K562 (cell line): ENCODE data around the gene STX2. TPM values are rescaled to one million over a fixed set of nuclear protein-coding genes. Genes with fewer than 3 reads are reported as not detected.

Experiments
- ATAC-seq: fragments of 200-7000 bp; cut with Tn5 transposase; 3 replicates; pipeline ENCODE4 v1.9.1; 2020; ENCODE audit warnings: moderate library complexity
- BruUV-seq: library from RNA; stranded (reverse); fragments of 400-500 nt; replicated peaks from 2 replicates; lab custom pipeline; 2021; lab: Mats Ljungman, UMichigan
- CTCF ChIA-PET: fragments of 300-600 bp; formaldehyde crosslinking; extraction: SDS; loops from one replicate; lab custom pipeline; 2021; ENCODE audit warnings: low intra/inter-chr PET ratio; lab: Yijun Ruan, JAX
- POLR2A ChIA-PET: fragments of 300-600, 350-650 bp; sonication (Branson Sonifier 250); formaldehyde crosslinking; extraction: SDS; loops from one replicate; lab custom pipeline; 2021; ENCODE audit warnings: antibody characterized with exemption, inconsistent platforms; lab: Yijun Ruan, JAX
- DNase-seq, 4 experiments: peaks; one replicate each; pipeline versions ENCODE4 v3.0.0 to v3.0.0-alpha.2; 2011 to 2018; ENCODE audit warnings: low spot score in 3 of 4, mixed read lengths in 3 of 4; ENCODE audit errors: extremely low read depth in 1 of 4
- FAIRE-seq: peaks from 2 replicates; lab custom pipeline; 2011; peaks lifted over from hg19 to GRCh38; lab: Jason Lieb, UNC
- H2AFZ ChIP-seq: 2 replicates; pipeline ENCODE4 v1.6.0; 2011; ENCODE audit warnings: low read depth, low read length, control low read depth, inconsistent platforms
- H3K27ac ChIP-seq: fragments of 200-600 bp; 3 replicates; pipeline ENCODE4 v1.8.0; 2011; ENCODE audit warnings: low read depth, mild to moderate bottlenecking, control low read depth, inconsistent platforms, low read length, moderate library complexity, mixed read lengths; ENCODE audit errors: extremely low read depth
- H3K27me3 ChIP-seq, 2 experiments: fragments of 300-600 bp in 1 of 2; 2 replicates in 1 of 2; 3 replicates in 1 of 2; pipeline versions ENCODE4 v1.6.0 to v1.8.0; 2011; ENCODE audit warnings: inconsistent platforms in 2 of 2, low read length in 2 of 2, mild to moderate bottlenecking in 1 of 2, mixed read lengths in 1 of 2, moderate library complexity in 1 of 2; ENCODE audit not compliant: control insufficient read depth in 2 of 2, insufficient read depth in 2 of 2
- H3K36me3 ChIP-seq: fragments of 300-600 bp; 3 replicates; pipeline ENCODE4 v1.8.0; 2011; ENCODE audit warnings: mild to moderate bottlenecking, low read length, inconsistent platforms; ENCODE audit not compliant: control insufficient read depth, insufficient read depth
- H3K4me1 ChIP-seq, 2 experiments: fragments of 200-600 bp in 1 of 2; replicated peaks in 1 of 2; 2 replicates in 1 of 2; 3 replicates in 1 of 2; pipeline versions ENCODE4 v1.5.1 to v1.8.0; 2011; ENCODE audit warnings: inconsistent platforms in 2 of 2, low read length in 2 of 2, mild to moderate bottlenecking in 1 of 2, mixed read lengths in 1 of 2, moderate library complexity in 1 of 2; ENCODE audit not compliant: control insufficient read depth in 2 of 2, insufficient read depth in 2 of 2
- H3K4me2 ChIP-seq: 2 replicates; pipeline ENCODE4 v1.6.1; 2011; ENCODE audit warnings: low read length, control low read depth, inconsistent platforms, mixed read lengths; ENCODE audit not compliant: insufficient read depth
- H3K4me3 ChIP-seq: fragments of 200-600 bp; sonication (generic), shearing (Covaris generic); 2 replicates; pipeline ENCODE4 v1.5.1; 2016; ENCODE audit warnings: control low read depth, inconsistent platforms
- H3K79me2 ChIP-seq: fragments of 200-600 bp; 3 replicates; pipeline ENCODE4 v1.8.0; 2011; ENCODE audit warnings: low read length, inconsistent platforms; ENCODE audit not compliant: control insufficient read depth, insufficient read depth
- H3K9ac ChIP-seq, 2 experiments: 2 replicates each; pipeline versions ENCODE4 v1.6.0 to v1.6.1; 2011; ENCODE audit warnings: low read depth in 2 of 2, low read length in 2 of 2, control low read depth in 1 of 2, inconsistent platforms in 1 of 2, mild to moderate bottlenecking in 1 of 2, mixed read lengths in 1 of 2; ENCODE audit not compliant: insufficient read depth in 1 of 2
- H3K9me1 ChIP-seq: one replicate; pipeline ENCODE4 v1.6.0; 2011; ENCODE audit warnings: inconsistent platforms, mild to moderate bottlenecking, low read length, moderate library complexity; ENCODE audit not compliant: control insufficient read depth, insufficient read depth
- H3K9me3 ChIP-seq: replicated peaks from 2 replicates; pipeline ENCODE4 v1.5.1; 2011; ENCODE audit warnings: low read depth, low read length, inconsistent platforms; ENCODE audit not compliant: control insufficient read depth, insufficient read depth
- H4K20me1 ChIP-seq: replicated peaks from 2 replicates; pipeline ENCODE4 v1.6.1; 2011; ENCODE audit warnings: low read length, inconsistent platforms, mixed read lengths; ENCODE audit not compliant: control insufficient read depth, insufficient read depth
- ATF3 ChIP-seq, 2 experiments: fragments of 450-650 bp in 1 of 2; sonication (generic) in 1 of 2; formaldehyde crosslinking in 1 of 2; IDR thresholded peaks in 1 of 2; conservative IDR thresholded peaks in 1 of 2; 2 replicates each; pipeline versions ENCODE4 v1.6.1 to v1.8.1; 2016 to 2023; ENCODE audit warnings: mild to moderate bottlenecking in 2 of 2, moderate library complexity in 2 of 2, inconsistent platforms in 1 of 2, missing genetic modification reagents in 1 of 2
- C11orf30 ChIP-seq: fragments of 450-650 bp; IDR thresholded peaks from 2 replicates; pipeline ENCODE4 v1.6.1; 2016; ENCODE audit warnings: low read depth, mild to moderate bottlenecking
- DACH1 ChIP-seq: fragments of 450-650 bp; IDR thresholded peaks from 2 replicates; pipeline ENCODE4 v1.6.1; 2018; ENCODE audit not compliant: partially characterized antibody
- E2F6 ChIP-seq, 2 experiments: IDR thresholded peaks; 2 replicates each; pipeline ENCODE4 v1.6.1; 2011; ENCODE audit warnings: borderline replicate concordance in 1 of 2, control low read depth in 1 of 2, low read depth in 1 of 2, low read length in 1 of 2, mild to moderate bottlenecking in 1 of 2, mixed read lengths in 1 of 2, moderate library complexity in 1 of 2; ENCODE audit not compliant: insufficient read depth in 1 of 2, insufficient read length in 1 of 2, poor library complexity in 1 of 2, severe bottlenecking in 1 of 2; ENCODE audit errors: extremely low read depth in 1 of 2
- KAT8 ChIP-seq: fragments of 450-650 bp; IDR thresholded peaks from 2 replicates; pipeline ENCODE4 v1.6.1; 2016; ENCODE audit warnings: low read depth, mild to moderate bottlenecking
- L3MBTL2 ChIP-seq: fragments of 450-650 bp; IDR thresholded peaks from 2 replicates; pipeline ENCODE4 v1.6.1; 2016; ENCODE audit warnings: mild to moderate bottlenecking, moderate library complexity
- MAFG ChIP-seq: fragments of 450-650 bp; conservative IDR thresholded peaks from 2 replicates; pipeline ENCODE4 v1.6.1; 2016; ENCODE audit warnings: missing genetic modification characterization, missing compliant biosample characterization
- MYC ChIP-seq, 2 experiments: fragments of 250-450 bp in 1 of 2; sonication (Bioruptor Pico) in 1 of 2; IDR thresholded peaks; 2 replicates each; pipeline versions ENCODE4 v1.5.1 to v1.6.1; 2012 to 2021; ENCODE audit warnings: low read depth in 2 of 2, borderline replicate concordance in 1 of 2, improper control_type of control experiment in 1 of 2, low read length in 1 of 2, mild to moderate bottlenecking in 1 of 2, moderate library complexity in 1 of 2
- PRMT5 ChIP-seq: sonication (generic); formaldehyde crosslinking; IDR thresholded peaks from 2 replicates; pipeline ENCODE4 v1.5.0; 2020; ENCODE audit warnings: missing genetic modification reagents
- RFX7 ChIP-seq: fragments of 250-450 bp; sonication (Bioruptor Pico); IDR thresholded peaks from 2 replicates; pipeline ENCODE4 v1.5.1; 2021; ENCODE audit warnings: mild to moderate bottlenecking
- STAT5B ChIP-seq: fragments of 250-450 bp; sonication (Bioruptor Pico); IDR thresholded peaks from 2 replicates; pipeline ENCODE4 v1.8.0; 2021; ENCODE audit warnings: mild to moderate bottlenecking, inconsistent platforms
- ZNF277 ChIP-seq: fragments of 250-450 bp; sonication (Bioruptor Pico); IDR thresholded peaks from 2 replicates; pipeline ENCODE4 v1.8.0; 2022; ENCODE audit warnings: inconsistent platforms, mild to moderate bottlenecking, moderate library complexity, borderline replicate concordance
- ZNF316 ChIP-seq: fragments of 450-650 bp; IDR thresholded peaks from 2 replicates; pipeline ENCODE4 v1.6.1; 2016
- ZNF384 ChIP-seq: IDR thresholded peaks from 2 replicates; pipeline ENCODE4 v1.6.1; 2012; ENCODE audit warnings: low read depth, low read length, improper control_type of control experiment
- WGBS: fragments of 100-300 bp; shearing (Covaris generic); methylation state at CpG from one replicate; pipeline ENCODE4 v1.1.6; 2016; ENCODE audit warnings: low coverage, mixed read lengths; ENCODE audit not compliant: insufficient coverage; ENCODE audit errors: missing lambda C conversion rate; 5-methylcytosine and 5-hydroxymethylcytosine counted together
- in situ Hi-C: fragments of 300-500 bp; cut with MboI; formaldehyde crosslinking; loops from 4 replicates; pipeline ENCODE4 v1.15.0; 2018; ENCODE audit warnings: inconsistent platforms, mixed read lengths
- intact Hi-C: fragments of 100-400 bp; cut with micrococcal nuclease; formaldehyde crosslinking; loops from 2 replicates; pipeline ENCODE4 v1.14.2; 2022
- polyA plus RNA-seq, 8 experiments: library from polyadenylated mRNA; depleted of rRNA in 4 of 8; stranded (reverse) in 5 of 8; unstranded in 3 of 8; fragments of >200 nt; fragmentation: Nextera tagmentation in 2 of 8; fragmentation: Illumina TruSeq in 1 of 8; extraction: Ambion mirVana in 2 of 8; extraction: Trizol in 1 of 8; gene quantifications; 2 replicates each; pipeline versions ENCODE4 v1.2.1 to v1.2.3, GENCODE V29; 2011 to 2014; ENCODE audit warnings: inconsistent platforms in 1 of 8, missing spikeins in 1 of 8
- total RNA-seq, 7 experiments: library from RNA; depleted of rRNA in 6 of 7; stranded (reverse); fragments of >200 nt in 6 of 7; fragmentation: Illumina TruSeq in 2 of 7; extraction: Trizol in 2 of 7; gene quantifications; 2 replicates each; pipeline versions ENCODE4 v1.2.1 to v1.2.3, GENCODE V29; 2011 to 2021; ENCODE audit warnings: low replicate concordance in 1 of 7

Gene STX2
- total and polyA plus RNA-seq, 9 of the 15 experiments (the other 6 are each of a cell fraction or from before 2014, with no cell fraction given): 22.2 to 54.6 (median 30.8) TPM

- TF ChIP-seq ATF3 (IDR thresholded peaks at IDR 0.05) (peak; percentile 79), ATF3 (CRISPR knock-in tag; conservative IDR thresholded peaks at IDR 0.05) (0 out of 2 replicates have a peak, but pooled peaks have one; percentile 22), PRMT5 (CRISPR knock-in tag) (no peak), DACH1 (peak; percentile 91)
Measured at GRCh38 chr12:130832561-130833209, 6.4 kb downstream of the STX2 start (continued).

- WGBS: 32% methylated on average over 5 of the region's 5 CpGs
- TF ChIP-seq L3MBTL2: peak; percentile 36; the same call in 1 of the 2 replicates
- TF ChIP-seq ZNF316: peak; percentile 92
- no peak for TF ChIP-seq ZNF277
- peak; percentile 42; the same call in 1 of the 2 replicates for TF ChIP-seq MAFG (tag)
- TF ChIP-seq MYC (IDR thresholded peaks at IDR 0.05; ENCODE audit: low read depth, low read length): 0 out of 2 replicates have a peak, but pooled peaks have one; percentile 21
- TF ChIP-seq MYC (CRISPR knock-in tag; IDR thresholded peaks at IDR 0.05; ENCODE audit: borderline replicate concordance, low read depth): no peak
- TF ChIP-seq E2F6 (IDR thresholded peaks at IDR 0.05; ENCODE audit: borderline replicate concordance in 1 of 2, extremely low read depth in 1 of 2, insufficient read depth in 1 of 2, insufficient read length in 1 of 2, low read depth in 1 of 2, low read length in 1 of 2, poor library complexity in 1 of 2, severe bottlenecking in 1 of 2): peak in 1 of 2 experiments; percentile 53
- no peak for TF ChIP-seq RFX7 (CRISPR knock-in tag)
- no peak for TF ChIP-seq STAT5B (CRISPR knock-in tag)
- TF ChIP-seq ZNF384: 0 out of 2 replicates have a peak, but pooled peaks have one; percentile 18
- TF ChIP-seq KAT8: no peak
- peak; percentile 71 for TF ChIP-seq C11orf30
Measured at GRCh38 chr12:130831876-130832405, 7.1 kb downstream of the STX2 start.

More at GRCh38 chr12:130831876-130832405, 7.1 kb downstream of the STX2 start:
- Histone ChIP-seq H3K4me3 (no peak overlapping the region), H3K36me3 (peaks cover 5% of the 10 kb centered on the region; the same call in 2 of the 3 replicates), H4K20me1 (no peaks in the 10 kb centered on the region), H3K4me1 (peaks cover 56 to 62% of the 10 kb centered on the region in 2 experiments), H3K79me2 (peaks cover 93% of the 10 kb centered on the region), H3K4me2 (peak overlapping the region; percentile 79), H3K9me3 (no peaks in the 10 kb centered on the region), H3K27ac (peak overlapping the region; percentile 52), H3K9me1 (no peaks in the 10 kb centered on the region), H2AFZ (peak overlapping the region; percentile 5; the same call in 1 of the 2 replicates), H3K9ac (peak overlapping the region; percentile 28 to 75; a peak in 3 of 4 replicates), H3K27me3 (no peaks in the 10 kb centered on the region)
- ChIA-PET POLR2A (interaction anchor here (0.5 to 2.1 kb wide), 3 partner anchors 38 to 805 kb away, joined by 3 to 9 read pairs (median 3); no protein-coding TSS in a partner anchor), CTCF (interaction anchor here (0.6 kb wide), 1 partner anchor 182 kb away, joined by 3 read pairs; no protein-coding TSS in a partner anchor)
- FAIRE-seq (no peak), ATAC-seq (no peak; the same call in 1 of the 3 replicates), DNase-seq (peak in 1 of 4 experiments; percentile 39)
- intact Hi-C loops: loop anchor here (10.0 kb wide), 1 partner anchor 523 kb away; no protein-coding TSS in a partner anchor
- no TSS peak for BruUV-seq
- in situ Hi-C loops: no loop called here
